ENCODE measurements around the gene PLSCR3.

DNA sequence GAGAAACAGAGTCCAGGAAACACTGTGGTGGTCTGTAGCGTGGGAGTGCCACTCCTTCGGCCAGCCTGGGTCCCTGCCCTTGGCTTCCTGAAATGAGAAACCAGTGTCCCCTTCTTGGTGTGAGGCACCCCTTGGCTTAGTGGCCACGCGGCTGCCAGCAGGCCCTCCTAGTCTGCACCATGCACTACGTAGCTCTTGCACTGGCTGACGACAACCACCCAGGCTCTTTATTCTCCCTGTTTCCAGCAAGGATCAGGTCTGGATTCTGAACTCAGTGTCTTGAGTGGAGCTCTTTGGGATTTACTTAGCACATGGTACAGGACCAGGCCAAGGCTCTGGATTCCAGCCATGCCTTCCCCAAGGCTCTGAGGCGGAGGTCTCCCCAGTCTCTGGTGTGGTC is 33.2 kb upstream of the PLSCR3 start:
- TF ChIP-seq, protein P1, sequence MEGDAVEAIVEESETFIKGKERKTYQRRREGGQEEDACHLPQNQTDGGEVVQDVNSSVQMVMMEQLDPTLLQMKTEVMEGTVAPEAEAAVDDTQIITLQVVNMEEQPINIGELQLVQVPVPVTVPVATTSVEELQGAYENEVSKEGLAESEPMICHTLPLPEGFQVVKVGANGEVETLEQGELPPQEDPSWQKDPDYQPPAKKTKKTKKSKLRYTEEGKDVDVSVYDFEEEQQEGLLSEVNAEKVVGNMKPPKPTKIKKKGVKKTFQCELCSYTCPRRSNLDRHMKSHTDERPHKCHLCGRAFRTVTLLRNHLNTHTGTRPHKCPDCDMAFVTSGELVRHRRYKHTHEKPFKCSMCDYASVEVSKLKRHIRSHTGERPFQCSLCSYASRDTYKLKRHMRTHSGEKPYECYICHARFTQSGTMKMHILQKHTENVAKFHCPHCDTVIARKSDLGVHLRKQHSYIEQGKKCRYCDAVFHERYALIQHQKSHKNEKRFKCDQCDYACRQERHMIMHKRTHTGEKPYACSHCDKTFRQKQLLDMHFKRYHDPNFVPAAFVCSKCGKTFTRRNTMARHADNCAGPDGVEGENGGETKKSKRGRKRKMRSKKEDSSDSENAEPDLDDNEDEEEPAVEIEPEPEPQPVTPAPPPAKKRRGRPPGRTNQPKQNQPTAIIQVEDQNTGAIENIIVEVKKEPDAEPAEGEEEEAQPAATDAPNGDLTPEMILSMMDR (conservative IDR thresholded peaks at IDR 0.05; ENCODE audit: low read length), result no peak
- no peak for TF ChIP-seq EZH2phosphoT487 (IDR thresholded peaks at IDR 0.05; ENCODE audit: borderline replicate concordance, low read depth, low read length)

All from OCI-LY7 (cell line).